HepG2 (cell line): ENCODE results near the gene TMEM95. TPM values are rescaled to one million over a fixed set of nuclear protein-coding genes. Genes with fewer than 3 reads are reported as not detected.

Experiments
- AGO1 ChIP-seq: fragments of 200-400 bp; formaldehyde crosslinking; IDR thresholded peaks from 2 replicates; pipeline ENCODE4 v1.6.1; 2017; ENCODE audit warnings: mild to moderate bottlenecking, low read depth, low read length, moderate library complexity; ENCODE audit not compliant: poor library complexity, severe bottlenecking
- ARHGAP35 ChIP-seq: sonication (generic); formaldehyde crosslinking; IDR thresholded peaks from 2 replicates; pipeline ENCODE4 v1.9.0; 2022; ENCODE audit warnings: mild to moderate bottlenecking, inconsistent platforms, moderate library complexity, missing genetic modification reagents, borderline replicate concordance
- CAMTA2 ChIP-seq: sonication (generic); formaldehyde crosslinking; IDR thresholded peaks from 2 replicates; pipeline ENCODE4 v1.4.0; 2020; ENCODE audit warnings: mild to moderate bottlenecking, missing genetic modification reagents, borderline replicate concordance
- DMAP1 ChIP-seq: IDR thresholded peaks from 2 replicates; pipeline ENCODE4 v1.6.1; 2016
- FOSL2 ChIP-seq: sonication (generic); formaldehyde crosslinking; IDR thresholded peaks from 2 replicates; pipeline ENCODE4 v1.4.0; 2020; ENCODE audit warnings: missing genetic modification reagents
- MAF1 ChIP-seq: sonication (generic); formaldehyde crosslinking; IDR thresholded peaks from 2 replicates; pipeline ENCODE4 v1.5.0; 2020; ENCODE audit warnings: missing genetic modification reagents, borderline replicate concordance
- NFYC ChIP-seq: IDR thresholded peaks from 2 replicates; pipeline ENCODE4 v1.6.1; 2016; ENCODE audit warnings: missing genetic modification reagents, missing compliant biosample characterization
- POLR2G ChIP-seq: fragments of 200-400 bp; formaldehyde crosslinking; IDR thresholded peaks from 2 replicates; pipeline ENCODE4 v1.6.1; 2018; ENCODE audit warnings: mild to moderate bottlenecking, low read depth, low read length, moderate library complexity
- SRSF1 ChIP-seq: fragments of 200-400 bp; formaldehyde crosslinking; optimal IDR thresholded peaks from 2 replicates; pipeline ENCODE3; 2017; ENCODE audit warnings: mild to moderate bottlenecking, low read depth, low read length, moderate library complexity
- TOE1 ChIP-seq: sonication (generic); formaldehyde crosslinking; IDR thresholded peaks from 2 replicates; pipeline ENCODE4 v1.4.0; 2020; ENCODE audit warnings: mild to moderate bottlenecking, missing genetic modification reagents
- ZNF333 ChIP-seq: sonication (generic); formaldehyde crosslinking; IDR thresholded peaks from 2 replicates; pipeline ENCODE4 v1.4.0; 2020; ENCODE audit warnings: mild to moderate bottlenecking, missing genetic modification reagents, borderline replicate concordance
- ZNF510 ChIP-seq: sonication (generic); formaldehyde crosslinking; IDR thresholded peaks from 2 replicates; pipeline ENCODE4 v1.4.0; 2020; ENCODE audit warnings: low read depth, mild to moderate bottlenecking, missing genetic modification reagents
- ZNF547 ChIP-seq: sonication (generic); formaldehyde crosslinking; IDR thresholded peaks from 2 replicates; pipeline ENCODE4 v1.5.1; 2020; ENCODE audit warnings: mild to moderate bottlenecking, missing genetic modification reagents
- ZNF674 ChIP-seq: sonication (generic); formaldehyde crosslinking; IDR thresholded peaks from 2 replicates; pipeline ENCODE4 v1.5.0; 2020; ENCODE audit warnings: low read depth, mild to moderate bottlenecking, missing genetic modification reagents
- ZNF724P ChIP-seq: sonication (generic); formaldehyde crosslinking; IDR thresholded peaks from 2 replicates; pipeline ENCODE4 v1.8.0; 2022; ENCODE audit warnings: missing genetic modification reagents, borderline replicate concordance
- ZNF850 ChIP-seq: sonication (generic); formaldehyde crosslinking; conservative IDR thresholded peaks from 2 replicates; pipeline ENCODE4 v1.9.0; 2021; ENCODE audit warnings: mild to moderate bottlenecking, missing genetic modification reagents
- polyA plus RNA-seq, 8 experiments: library from polyadenylated mRNA; depleted of rRNA in 3 of 8; stranded (reverse) in 7 of 8; unstranded in 1 of 8; fragments of >200 nt; fragmentation: Illumina TruSeq in 4 of 8; extraction: Trizol in 4 of 8; gene quantifications; 2 replicates each; pipeline versions ENCODE4 v1.2.1 to v1.2.3, GENCODE V29; 2011 to 2016; ENCODE audit warnings: low read depth in 4 of 8, missing spikeins in 1 of 8, mixed read lengths in 1 of 8; ENCODE audit not compliant: insufficient read depth in 1 of 8
- total RNA-seq, 5 experiments: library from RNA; depleted of rRNA; stranded (reverse); fragments of >200 nt; fragmentation: Illumina TruSeq; extraction: Trizol; gene quantifications; 2 replicates each; pipeline ENCODE4 v1.2.3, GENCODE V29; 2016; ENCODE audit warnings: low read depth in 1 of 5
- TF ChIP-seq, protein P1 (sequence below): sonication (generic); formaldehyde crosslinking; IDR thresholded peaks from 2 replicates; pipeline ENCODE4 v1.9.0; 2021; ENCODE audit warnings: missing genetic modification reagents, borderline replicate concordance
- TF ChIP-seq, protein P2 (sequence below): sonication (generic); formaldehyde crosslinking; IDR thresholded peaks from 2 replicates; pipeline ENCODE4 v1.5.1; 2020; ENCODE audit warnings: missing genetic modification reagents, mild to moderate bottlenecking, borderline replicate concordance
- TF ChIP-seq, protein P3 (sequence below), 2 experiments: fragments of 450-650 bp in 1 of 2; sonication (generic) in 1 of 2; formaldehyde crosslinking; IDR thresholded peaks; 2 replicates each; pipeline versions ENCODE4 v1.5.0 to v1.8.0; 2020 to 2022; ENCODE audit warnings: mild to moderate bottlenecking in 1 of 2, missing genetic modification reagents in 1 of 2
- TF ChIP-seq, protein P4 (sequence below): sonication (generic); formaldehyde crosslinking; IDR thresholded peaks from 2 replicates; pipeline ENCODE4 v1.4.0; 2020; ENCODE audit warnings: low read depth, mild to moderate bottlenecking, missing genetic modification reagents
- TF ChIP-seq, protein P5 (sequence below): sonication (generic); formaldehyde crosslinking; IDR thresholded peaks from 2 replicates; pipeline ENCODE4 v1.4.0; 2020; ENCODE audit warnings: missing genetic modification reagents, borderline replicate concordance

The TMEM95 gene
- total and polyA plus RNA-seq, 2 of the 13 experiments (the other 11 are each of a cell fraction or from before 2014, with no cell fraction given) = not detected

DNA sequence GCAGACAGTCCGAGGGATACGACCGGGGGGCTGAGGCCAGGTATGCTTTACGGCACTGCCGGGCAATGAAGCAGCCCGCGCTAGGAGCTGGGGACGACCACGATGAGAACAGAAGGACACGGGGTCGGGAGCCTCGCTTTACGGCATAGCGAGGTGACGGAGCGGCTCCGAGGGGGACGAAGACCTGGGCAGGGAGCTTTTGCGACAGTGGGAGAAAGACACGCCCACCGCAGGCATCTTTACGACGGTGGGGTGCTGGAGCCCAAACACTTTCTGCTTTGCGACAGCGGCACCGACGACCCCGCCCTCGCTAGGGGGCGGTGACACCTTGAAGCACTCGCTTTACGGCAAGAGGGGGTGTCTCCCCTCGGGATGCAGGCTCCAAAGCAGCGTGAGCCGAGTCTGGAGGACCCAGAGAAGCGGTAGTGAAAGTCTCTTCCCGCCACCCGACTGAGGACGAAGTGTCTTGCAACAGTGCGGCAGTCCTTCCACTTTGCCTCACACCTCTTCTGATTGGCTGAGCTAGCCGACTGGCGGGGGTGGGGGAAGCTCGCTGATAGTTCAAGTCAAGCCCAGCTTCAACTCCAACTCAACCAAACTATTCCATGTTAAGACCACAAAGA, 25.5 kb upstream of the TMEM95 start (continued):
- TF ChIP-seq, protein P1, sequence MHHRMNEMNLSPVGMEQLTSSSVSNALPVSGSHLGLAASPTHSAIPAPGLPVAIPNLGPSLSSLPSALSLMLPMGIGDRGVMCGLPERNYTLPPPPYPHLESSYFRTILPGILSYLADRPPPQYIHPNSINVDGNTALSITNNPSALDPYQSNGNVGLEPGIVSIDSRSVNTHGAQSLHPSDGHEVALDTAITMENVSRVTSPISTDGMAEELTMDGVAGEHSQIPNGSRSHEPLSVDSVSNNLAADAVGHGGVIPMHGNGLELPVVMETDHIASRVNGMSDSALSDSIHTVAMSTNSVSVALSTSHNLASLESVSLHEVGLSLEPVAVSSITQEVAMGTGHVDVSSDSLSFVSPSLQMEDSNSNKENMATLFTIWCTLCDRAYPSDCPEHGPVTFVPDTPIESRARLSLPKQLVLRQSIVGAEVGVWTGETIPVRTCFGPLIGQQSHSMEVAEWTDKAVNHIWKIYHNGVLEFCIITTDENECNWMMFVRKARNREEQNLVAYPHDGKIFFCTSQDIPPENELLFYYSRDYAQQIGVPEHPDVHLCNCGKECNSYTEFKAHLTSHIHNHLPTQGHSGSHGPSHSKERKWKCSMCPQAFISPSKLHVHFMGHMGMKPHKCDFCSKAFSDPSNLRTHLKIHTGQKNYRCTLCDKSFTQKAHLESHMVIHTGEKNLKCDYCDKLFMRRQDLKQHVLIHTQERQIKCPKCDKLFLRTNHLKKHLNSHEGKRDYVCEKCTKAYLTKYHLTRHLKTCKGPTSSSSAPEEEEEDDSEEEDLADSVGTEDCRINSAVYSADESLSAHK (CRISPR knock-in tag) = no peak
- TF ChIP-seq, protein P2, sequence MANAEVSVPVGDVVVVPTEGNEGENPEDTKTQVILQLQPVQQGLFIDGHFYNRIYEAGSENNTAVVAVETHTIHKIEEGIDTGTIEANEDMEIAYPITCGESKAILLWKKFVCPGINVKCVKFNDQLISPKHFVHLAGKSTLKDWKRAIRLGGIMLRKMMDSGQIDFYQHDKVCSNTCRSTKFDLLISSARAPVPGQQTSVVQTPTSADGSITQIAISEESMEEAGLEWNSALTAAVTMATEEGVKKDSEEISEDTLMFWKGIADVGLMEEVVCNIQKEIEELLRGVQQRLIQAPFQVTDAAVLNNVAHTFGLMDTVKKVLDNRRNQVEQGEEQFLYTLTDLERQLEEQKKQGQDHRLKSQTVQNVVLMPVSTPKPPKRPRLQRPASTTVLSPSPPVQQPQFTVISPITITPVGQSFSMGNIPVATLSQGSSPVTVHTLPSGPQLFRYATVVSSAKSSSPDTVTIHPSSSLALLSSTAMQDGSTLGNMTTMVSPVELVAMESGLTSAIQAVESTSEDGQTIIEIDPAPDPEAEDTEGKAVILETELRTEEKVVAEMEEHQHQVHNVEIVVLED = peak; percentile 86
- peak; percentile 53; the same call in 1 of the 2 replicates for TF ChIP-seq NFYC (CRISPR knock-in tag)
- peak; percentile 83 for TF ChIP-seq POLR2G
- TF ChIP-seq, protein P3, sequence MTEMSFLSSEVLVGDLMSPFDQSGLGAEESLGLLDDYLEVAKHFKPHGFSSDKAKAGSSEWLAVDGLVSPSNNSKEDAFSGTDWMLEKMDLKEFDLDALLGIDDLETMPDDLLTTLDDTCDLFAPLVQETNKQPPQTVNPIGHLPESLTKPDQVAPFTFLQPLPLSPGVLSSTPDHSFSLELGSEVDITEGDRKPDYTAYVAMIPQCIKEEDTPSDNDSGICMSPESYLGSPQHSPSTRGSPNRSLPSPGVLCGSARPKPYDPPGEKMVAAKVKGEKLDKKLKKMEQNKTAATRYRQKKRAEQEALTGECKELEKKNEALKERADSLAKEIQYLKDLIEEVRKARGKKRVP (CRISPR knock-in tag; IDR thresholded peaks at IDR 0.05) = no peak
- TF ChIP-seq ZNF724P (CRISPR knock-in tag) = no peak
- no peak for TF ChIP-seq CAMTA2 (CRISPR knock-in tag)
- no peak for TF ChIP-seq ARHGAP35 (CRISPR knock-in tag)
- TF ChIP-seq ZNF674 (CRISPR knock-in tag) = no peak
- TF ChIP-seq DMAP1 (CRISPR knock-in tag) = peak; percentile 68; the same call in 1 of the 2 replicates
- TF ChIP-seq, protein P4, sequence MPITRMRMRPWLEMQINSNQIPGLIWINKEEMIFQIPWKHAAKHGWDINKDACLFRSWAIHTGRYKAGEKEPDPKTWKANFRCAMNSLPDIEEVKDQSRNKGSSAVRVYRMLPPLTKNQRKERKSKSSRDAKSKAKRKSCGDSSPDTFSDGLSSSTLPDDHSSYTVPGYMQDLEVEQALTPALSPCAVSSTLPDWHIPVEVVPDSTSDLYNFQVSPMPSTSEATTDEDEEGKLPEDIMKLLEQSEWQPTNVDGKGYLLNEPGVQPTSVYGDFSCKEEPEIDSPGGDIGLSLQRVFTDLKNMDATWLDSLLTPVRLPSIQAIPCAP (CRISPR knock-in tag) = no peak
- TF ChIP-seq ZNF333 (CRISPR knock-in tag) = 0 out of 2 replicates have a peak, but pooled peaks have one; percentile 67
- no peak for TF ChIP-seq TOE1 (CRISPR knock-in tag)
- TF ChIP-seq FOSL2 (CRISPR knock-in tag) = peak; percentile 34; the same call in 1 of the 2 replicates
- TF ChIP-seq ZNF850 (CRISPR knock-in tag) = no peak
- TF ChIP-seq, protein P5, sequence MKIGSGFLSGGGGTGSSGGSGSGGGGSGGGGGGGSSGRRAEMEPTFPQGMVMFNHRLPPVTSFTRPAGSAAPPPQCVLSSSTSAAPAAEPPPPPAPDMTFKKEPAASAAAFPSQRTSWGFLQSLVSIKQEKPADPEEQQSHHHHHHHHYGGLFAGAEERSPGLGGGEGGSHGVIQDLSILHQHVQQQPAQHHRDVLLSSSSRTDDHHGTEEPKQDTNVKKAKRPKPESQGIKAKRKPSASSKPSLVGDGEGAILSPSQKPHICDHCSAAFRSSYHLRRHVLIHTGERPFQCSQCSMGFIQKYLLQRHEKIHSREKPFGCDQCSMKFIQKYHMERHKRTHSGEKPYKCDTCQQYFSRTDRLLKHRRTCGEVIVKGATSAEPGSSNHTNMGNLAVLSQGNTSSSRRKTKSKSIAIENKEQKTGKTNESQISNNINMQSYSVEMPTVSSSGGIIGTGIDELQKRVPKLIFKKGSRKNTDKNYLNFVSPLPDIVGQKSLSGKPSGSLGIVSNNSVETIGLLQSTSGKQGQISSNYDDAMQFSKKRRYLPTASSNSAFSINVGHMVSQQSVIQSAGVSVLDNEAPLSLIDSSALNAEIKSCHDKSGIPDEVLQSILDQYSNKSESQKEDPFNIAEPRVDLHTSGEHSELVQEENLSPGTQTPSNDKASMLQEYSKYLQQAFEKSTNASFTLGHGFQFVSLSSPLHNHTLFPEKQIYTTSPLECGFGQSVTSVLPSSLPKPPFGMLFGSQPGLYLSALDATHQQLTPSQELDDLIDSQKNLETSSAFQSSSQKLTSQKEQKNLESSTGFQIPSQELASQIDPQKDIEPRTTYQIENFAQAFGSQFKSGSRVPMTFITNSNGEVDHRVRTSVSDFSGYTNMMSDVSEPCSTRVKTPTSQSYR = no peak
- peak; percentile 62 for TF ChIP-seq ZNF547 (CRISPR knock-in tag)
- TF ChIP-seq MAF1 (CRISPR knock-in tag) = no peak
- TF ChIP-seq SRSF1 = no peak
- TF ChIP-seq ZNF510 (CRISPR knock-in tag) = no peak
- TF ChIP-seq AGO1 = no peak
